ENCODE data around the gene CDC42BPB. TPM values are rescaled to one million over a fixed set of nuclear protein-coding genes. Genes with fewer than 3 reads are reported as not detected.

Gene CDC42BPB
- total RNA-seq, 2 donors from 2014 or later, result 66.2 to 102 TPM

DNA sequence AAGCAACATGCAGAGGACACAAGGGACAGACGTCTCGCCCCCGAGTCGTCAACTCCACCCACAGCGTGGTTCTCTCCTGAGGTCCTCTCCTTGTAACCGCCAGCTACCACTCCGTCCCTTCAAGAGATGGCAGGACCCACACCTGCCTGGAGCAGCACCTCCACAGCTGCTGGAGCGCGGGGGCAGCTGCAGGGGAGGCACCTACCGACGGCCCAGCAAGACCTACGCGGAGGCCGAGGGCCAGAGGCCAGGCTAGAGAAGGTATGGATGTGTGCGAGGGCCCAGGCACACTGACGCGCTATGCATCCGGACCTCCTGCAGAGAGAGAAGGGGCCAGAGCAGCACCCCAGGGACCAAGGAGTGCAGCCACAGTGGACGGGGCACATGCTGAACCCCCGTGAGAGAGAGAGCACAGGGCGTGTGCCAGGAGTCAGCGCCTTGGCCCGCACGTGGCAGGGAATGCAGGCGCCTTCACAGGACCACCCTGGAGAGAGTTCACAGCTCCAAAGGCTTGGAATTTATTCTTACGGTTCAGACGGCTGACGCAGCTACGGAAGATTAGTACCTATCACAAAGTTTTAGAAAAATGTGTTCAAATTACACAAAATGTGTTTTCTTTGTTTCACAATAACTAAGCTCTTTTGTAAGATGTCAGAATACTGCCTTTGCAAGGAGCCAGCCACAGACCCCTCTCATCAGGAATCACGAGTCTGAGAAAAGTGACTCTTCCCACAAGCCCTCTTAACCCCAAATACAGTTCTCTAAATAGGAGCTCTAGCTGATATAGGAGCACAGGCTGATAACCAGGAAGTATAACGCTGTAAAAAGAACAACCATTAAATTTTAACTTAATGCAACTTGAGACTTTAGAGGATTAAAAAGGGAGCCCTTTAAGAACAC, 36.8 kb downstream of the CDC42BPB start:
- no peak for TF ChIP-seq POLR2A (IDR thresholded peaks at IDR 0.05)
- TF ChIP-seq, protein P1, sequence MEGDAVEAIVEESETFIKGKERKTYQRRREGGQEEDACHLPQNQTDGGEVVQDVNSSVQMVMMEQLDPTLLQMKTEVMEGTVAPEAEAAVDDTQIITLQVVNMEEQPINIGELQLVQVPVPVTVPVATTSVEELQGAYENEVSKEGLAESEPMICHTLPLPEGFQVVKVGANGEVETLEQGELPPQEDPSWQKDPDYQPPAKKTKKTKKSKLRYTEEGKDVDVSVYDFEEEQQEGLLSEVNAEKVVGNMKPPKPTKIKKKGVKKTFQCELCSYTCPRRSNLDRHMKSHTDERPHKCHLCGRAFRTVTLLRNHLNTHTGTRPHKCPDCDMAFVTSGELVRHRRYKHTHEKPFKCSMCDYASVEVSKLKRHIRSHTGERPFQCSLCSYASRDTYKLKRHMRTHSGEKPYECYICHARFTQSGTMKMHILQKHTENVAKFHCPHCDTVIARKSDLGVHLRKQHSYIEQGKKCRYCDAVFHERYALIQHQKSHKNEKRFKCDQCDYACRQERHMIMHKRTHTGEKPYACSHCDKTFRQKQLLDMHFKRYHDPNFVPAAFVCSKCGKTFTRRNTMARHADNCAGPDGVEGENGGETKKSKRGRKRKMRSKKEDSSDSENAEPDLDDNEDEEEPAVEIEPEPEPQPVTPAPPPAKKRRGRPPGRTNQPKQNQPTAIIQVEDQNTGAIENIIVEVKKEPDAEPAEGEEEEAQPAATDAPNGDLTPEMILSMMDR (IDR thresholded peaks at IDR 0.05), result no peak
- DNase-seq, result no peak
- ATAC-seq, result no peak
- H3K36me3 ChIP-seq (replicated peaks in 1 of 2; ENCODE audit: insufficient read depth in 1 of 2, low read depth in 2 of 2), result no peaks in the 10 kb centered on the region
- H3K4me3 ChIP-seq, result no peak overlapping the region
- 91% methylated on average over 21 to 30 of the region's 31 CpGs for WGBS, 2 donors
- no peak overlapping the region for H3K27ac ChIP-seq
- no peaks in the 10 kb centered on the region for H3K27me3 ChIP-seq
- H3K9me3 ChIP-seq, result no peaks in the 10 kb centered on the region
- intact Hi-C loops (cut with DNase I), result no loop called here
- H3K4me1 ChIP-seq, result peaks cover 24% of the 10 kb centered on the region

DNA sequence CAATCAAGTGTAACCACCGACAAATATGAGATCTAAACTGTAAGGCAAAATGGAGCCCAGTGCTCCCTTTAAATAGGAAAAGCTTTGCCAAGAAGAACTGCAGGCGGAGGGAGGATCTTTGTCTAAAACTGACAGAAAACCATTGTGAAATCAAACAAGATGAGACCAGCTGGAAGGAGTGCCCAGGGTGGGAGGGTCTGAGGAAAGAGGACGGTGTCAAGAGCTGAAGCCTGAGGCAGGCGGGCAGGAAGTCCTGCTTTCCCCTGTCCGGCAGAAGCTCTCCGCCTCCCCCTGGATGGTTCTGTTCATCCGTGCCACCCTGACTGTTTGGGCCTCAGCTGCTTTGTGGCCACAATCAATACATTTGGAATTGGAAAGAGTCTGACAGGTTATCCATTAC, 37.5 kb downstream of the CDC42BPB start:
- intact Hi-C loops (cut with DNase I), result no loop called here
- no peak for DNase-seq
- no peak overlapping the region for H3K27ac ChIP-seq
- 80 to 89% methylated on average over 7 of the region's 7 CpGs for WGBS, 2 donors
- no peaks in the 10 kb centered on the region for H3K27me3 ChIP-seq
- peaks cover 31% of the 10 kb centered on the region for H3K4me1 ChIP-seq
- no peak overlapping the region for H3K4me3 ChIP-seq
- no peak for ATAC-seq
- H3K36me3 ChIP-seq (replicated peaks in 1 of 2; ENCODE audit: insufficient read depth in 1 of 2, low read depth in 2 of 2), result no peaks in the 10 kb centered on the region
- H3K9me3 ChIP-seq, result no peaks in the 10 kb centered on the region
- TF ChIP-seq, protein P1 (IDR thresholded peaks at IDR 0.05), result no peak
- TF ChIP-seq POLR2A (IDR thresholded peaks at IDR 0.05), result no peak

DNA sequence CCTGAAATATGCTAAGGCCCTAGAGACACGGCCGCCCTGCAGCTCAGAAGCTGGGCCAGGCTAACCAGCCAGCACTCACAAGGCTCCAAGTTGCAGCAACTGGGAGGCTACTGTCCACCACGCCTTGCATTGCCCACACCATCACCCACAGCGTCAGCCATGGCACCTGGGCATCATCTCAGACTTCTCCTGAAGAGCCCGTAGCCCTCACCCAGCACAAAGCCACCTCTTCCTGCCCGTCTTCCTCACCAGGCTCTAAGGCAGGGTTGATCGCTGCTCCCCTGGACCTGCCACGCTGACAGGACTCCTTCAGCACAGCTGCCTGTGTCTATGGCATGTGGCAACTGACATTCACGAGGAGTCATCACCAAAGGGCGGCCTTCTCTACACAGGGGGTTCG, 38.1 kb downstream of the CDC42BPB start:
- no peak for DNase-seq
- no peaks in the 10 kb centered on the region for H3K9me3 ChIP-seq
- TF ChIP-seq POLR2A (IDR thresholded peaks at IDR 0.05), result no peak
- TF ChIP-seq, protein P1 (IDR thresholded peaks at IDR 0.05), result no peak
- H3K4me3 ChIP-seq, result no peak overlapping the region
- no peak for ATAC-seq
- intact Hi-C loops (cut with DNase I), result no loop called here
- H3K36me3 ChIP-seq (replicated peaks in 1 of 2; ENCODE audit: insufficient read depth in 1 of 2, low read depth in 2 of 2), result no peaks in the 10 kb centered on the region
- WGBS, 2 donors, result 94 to 97% methylated on average over 7 to 9 of the region's 11 CpGs
- no peak overlapping the region for H3K27ac ChIP-seq
- peaks cover 37% of the 10 kb centered on the region for H3K4me1 ChIP-seq
- H3K27me3 ChIP-seq, result no peaks in the 10 kb centered on the region

DNA sequence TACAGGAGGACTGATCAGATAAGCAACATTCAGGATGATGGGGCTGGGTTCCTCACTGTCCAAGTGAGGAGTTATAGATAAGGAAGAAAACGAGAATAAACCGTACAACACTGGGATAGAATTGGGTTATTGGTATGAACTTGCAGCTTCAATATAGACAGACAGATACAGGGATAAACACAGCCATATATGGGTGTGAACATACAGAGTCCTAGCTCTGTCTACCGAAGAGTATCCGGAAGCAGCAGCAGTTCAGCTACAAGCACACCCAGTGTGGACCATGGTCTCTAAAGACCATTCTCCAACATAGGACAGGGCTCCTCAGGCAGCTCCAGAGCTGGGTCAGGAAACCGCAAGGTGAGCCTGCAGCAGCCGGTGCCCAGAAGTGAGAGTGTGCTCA, 40.8 kb downstream of the CDC42BPB start:
- Histone ChIP-seq H3K4me3 (no peak overlapping the region), H3K36me3 (replicated peaks in 1 of 2; ENCODE audit: insufficient read depth in 1 of 2, low read depth in 2 of 2) (no peaks in the 10 kb centered on the region), H3K4me1 (peaks cover 28% of the 10 kb centered on the region), H3K27me3 (no peaks in the 10 kb centered on the region), H3K27ac (no peak overlapping the region), H3K9me3 (no peaks in the 10 kb centered on the region)
- intact Hi-C loops (cut with DNase I), result no loop called here
- TF ChIP-seq, protein P1 (IDR thresholded peaks at IDR 0.05), result no peak
- no peak for TF ChIP-seq POLR2A (IDR thresholded peaks at IDR 0.05)
- 89% methylated on average over 6 of the region's 6 CpGs for WGBS, 2 donors
- no peak for ATAC-seq
- no peak for DNase-seq

DNA sequence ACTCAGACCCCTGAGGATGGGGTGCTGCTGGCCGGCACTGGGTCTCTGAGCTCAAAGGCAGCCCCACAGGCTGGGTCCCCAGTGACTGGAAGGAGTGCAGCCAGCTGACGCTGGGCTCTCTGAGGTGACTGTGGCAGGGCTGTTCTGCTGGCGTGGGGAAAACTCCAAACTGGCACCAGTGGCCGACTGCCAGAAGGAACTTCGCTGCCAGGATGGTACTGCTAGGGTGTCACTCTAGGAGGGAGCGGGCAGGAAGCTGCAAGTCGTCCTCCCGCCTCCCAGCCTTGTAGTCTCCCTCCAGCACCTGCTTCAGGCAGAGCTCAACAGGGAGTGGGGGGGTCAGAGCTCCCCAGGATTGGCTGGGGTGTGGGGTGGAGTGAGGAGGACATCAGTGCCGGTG, 41.3 kb downstream of the CDC42BPB start:
- peak in 2 of 4 donors; percentile 32 to 37 for DNase-seq
- Histone ChIP-seq H3K36me3 (replicated peaks in 1 of 2; ENCODE audit: insufficient read depth in 1 of 2, low read depth in 2 of 2) (no peaks in the 10 kb centered on the region), H3K27me3 (no peaks in the 10 kb centered on the region), H3K4me1 (peaks cover 26% of the 10 kb centered on the region), H3K4me3 (no peak overlapping the region), H3K27ac (no peak overlapping the region), H3K9me3 (no peaks in the 10 kb centered on the region)
- intact Hi-C loops (cut with DNase I), result no loop called here
- no peak for TF ChIP-seq POLR2A (IDR thresholded peaks at IDR 0.05)
- TF ChIP-seq, protein P1 (IDR thresholded peaks at IDR 0.05), result no peak
- peak; percentile 16 for ATAC-seq
- 49 to 54% methylated on average over 7 to 8 of the region's 9 CpGs for WGBS, 2 donors
